HG03097 (cell line): ENCODE results near the gene FOXA3.
"Not testable (repeated sequence)": the region's sequence is repeated elsewhere in the genome, so short reads cannot be mapped to it uniquely, and the experiment has no call there.

Experiments used
- ATAC-seq: cut with Tn5 transposase; IDR thresholded peaks from one replicate; pipeline ENCODE4 v1.9.1; 2021; ENCODE audit not compliant: unreplicated experiment, low FRiP score

The FOXA3 gene

DNA sequence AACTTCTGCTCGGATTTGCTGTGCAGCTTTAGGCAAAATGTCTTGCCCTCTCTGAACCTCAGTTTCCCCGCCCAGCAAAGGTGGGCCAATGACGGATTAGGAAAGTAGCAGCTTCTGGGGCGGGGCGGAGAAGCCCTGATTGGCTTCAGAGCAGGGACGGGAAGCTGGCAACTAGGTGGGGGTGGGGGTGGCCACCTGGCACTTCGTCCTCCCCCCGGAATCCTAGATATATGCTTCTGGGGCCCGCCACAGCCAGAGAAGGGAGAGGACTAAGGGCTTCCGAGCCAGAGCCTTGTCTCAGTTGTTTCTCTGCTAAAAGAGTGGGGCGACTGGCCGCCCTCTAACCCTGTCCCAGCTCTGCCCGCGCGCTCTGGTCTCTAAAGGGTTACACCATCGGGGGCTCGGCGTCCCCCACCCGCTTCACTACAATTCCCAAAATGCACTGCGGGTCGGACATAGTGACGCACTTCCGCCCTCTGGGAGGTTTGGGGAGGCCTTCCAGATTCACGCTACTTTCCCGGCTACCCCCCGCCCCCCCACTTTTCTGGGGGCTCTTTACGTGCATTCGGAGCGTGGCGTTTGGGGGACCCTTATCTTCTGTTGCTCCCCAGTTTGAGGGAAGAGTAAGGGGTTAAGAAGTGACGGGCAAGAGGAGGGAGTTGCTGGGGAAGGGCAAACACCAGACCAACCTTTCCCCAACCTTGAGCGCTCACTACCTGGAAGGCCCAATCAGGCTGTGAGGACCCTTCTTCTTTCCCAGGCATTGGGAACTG lies 22.5 kb downstream of the FOXA3 start:
- peak; percentile 47 for ATAC-seq

DNA sequence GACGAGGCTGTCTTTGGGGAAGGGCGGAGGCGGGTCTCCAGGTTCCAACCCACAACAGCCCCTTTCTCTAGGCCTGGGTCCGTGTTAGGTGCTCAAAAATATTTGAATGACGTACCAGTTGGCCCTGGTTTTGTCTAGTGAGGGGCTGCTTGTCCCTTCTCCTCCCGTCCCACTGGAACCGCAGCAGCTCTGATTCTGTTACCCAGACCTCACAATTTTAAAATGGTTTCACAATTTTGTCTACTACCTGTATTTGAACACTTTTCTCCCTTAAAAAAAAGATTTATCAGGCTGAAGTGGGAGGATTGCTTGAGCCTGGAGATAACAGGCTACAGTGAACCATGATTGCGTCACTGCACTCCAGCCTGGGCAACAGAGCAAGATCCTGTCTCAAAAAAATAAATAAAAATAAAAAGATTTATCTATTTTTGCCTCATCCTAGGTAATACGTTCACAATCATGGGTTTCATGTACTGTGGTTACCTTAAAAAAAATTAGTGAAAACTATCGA lies 23.1 kb downstream of the FOXA3 start:
- ATAC-seq = no peak

- ATAC-seq = no peak
These were observed 25.2 kb downstream of the FOXA3 start for GRCh38 chr19:45889210-45889885.

DNA sequence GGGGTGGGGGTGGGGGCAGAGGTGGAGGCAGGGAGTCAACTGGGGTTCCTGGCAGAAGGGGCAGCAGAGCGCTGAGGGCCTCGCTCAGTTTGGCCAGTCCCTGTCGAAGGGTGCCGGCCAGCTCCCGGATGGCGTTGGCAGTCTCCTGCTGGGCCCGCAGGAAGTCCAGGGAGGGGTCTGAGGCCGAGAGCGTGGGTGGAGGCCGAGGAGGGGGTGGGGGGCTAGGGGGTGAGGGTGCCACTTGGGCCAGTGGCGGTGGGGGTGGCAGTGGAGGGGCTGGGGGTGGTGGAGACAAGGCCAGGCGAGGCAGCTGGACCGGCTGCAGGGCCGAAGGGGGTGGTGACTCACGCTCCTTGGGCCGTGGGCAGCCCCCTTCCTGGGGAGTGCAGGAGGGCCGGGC lies 26.8 kb downstream of the FOXA3 start:
- ATAC-seq = no peak

DNA sequence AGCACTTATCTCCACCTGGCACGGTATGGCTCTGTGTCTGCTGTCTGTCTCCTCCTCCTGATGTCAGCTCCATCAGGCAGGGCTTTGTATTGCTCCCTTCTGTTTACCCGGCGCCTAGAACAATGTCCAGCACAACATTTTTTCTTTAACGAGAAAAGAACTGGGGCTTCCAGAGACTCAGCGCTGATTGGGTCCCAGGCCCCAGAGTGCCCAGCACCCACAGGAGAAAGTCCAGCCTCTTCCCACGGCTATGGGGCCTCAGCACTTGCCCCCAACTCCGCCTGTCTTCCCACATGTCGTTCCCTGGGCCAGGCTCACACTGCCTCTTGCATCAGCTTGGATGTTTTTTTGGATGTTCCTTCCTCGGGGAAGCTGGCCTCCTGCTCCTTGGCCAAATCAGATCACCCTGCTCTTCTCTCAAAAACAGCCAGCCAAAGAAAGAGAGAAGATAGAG lies 31.4 kb downstream of the FOXA3 start:
- ATAC-seq = no peak

GRCh38 chr19:45895983-45896599 lies 32.0 kb downstream of the FOXA3 start:
- ATAC-seq = not testable (repeated sequence)

GRCh38 chr19:45897261-45897812 lies 33.2 kb downstream of the FOXA3 start:
- ATAC-seq = no peak

DNA sequence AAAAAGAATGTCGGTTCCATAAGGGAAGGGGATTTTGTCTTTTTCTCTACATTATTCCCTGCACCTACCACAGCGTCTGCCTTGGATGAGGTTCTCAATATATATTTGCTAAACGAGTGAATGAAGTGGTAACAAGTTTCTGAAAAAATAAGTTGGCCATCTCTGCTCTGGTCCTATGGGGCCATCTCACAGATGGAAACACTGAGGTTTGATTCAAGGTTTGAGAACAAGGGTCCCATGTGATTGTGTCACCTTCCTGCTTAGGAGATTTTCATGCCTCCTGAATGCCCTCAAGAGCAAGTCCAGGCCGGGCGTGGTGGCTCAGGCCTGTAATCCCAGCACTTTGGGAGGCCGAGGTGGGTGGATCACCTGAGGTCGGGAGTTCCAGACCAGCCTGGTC lies 35.1 kb downstream of the FOXA3 start:
- ATAC-seq = no peak

- no peak for ATAC-seq
These were observed 35.9 kb downstream of the FOXA3 start for GRCh38 chr19:45899919-45900589.

- no peak for ATAC-seq
These were observed 36.8 kb downstream of the FOXA3 start for GRCh38 chr19:45900738-45901431.

DNA sequence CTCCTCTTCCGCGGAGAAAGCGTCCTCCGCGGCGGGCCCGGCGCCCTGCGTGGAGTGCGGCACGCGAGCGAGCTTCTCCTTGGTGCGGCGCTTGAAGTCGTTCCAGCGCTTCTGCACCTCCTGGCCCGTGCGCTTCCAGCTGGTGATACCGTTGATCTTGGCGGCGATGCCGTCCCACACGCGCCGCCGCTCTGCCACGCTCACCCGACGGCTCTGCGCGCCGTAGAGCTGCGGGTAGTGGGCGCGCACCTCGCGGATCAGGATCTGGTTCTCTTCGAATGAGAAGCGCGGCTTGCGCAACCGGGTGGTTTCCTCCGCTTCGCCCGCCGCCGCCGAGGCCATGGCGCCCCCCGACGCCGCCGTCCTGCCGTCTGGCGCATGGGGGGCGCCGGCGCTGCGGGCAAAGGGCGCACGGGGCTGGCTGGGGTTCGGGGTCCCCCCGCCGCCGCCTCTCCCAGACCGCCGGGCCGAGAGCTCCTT lies 37.3 kb downstream of the FOXA3 start:
- no peak for ATAC-seq

DNA sequence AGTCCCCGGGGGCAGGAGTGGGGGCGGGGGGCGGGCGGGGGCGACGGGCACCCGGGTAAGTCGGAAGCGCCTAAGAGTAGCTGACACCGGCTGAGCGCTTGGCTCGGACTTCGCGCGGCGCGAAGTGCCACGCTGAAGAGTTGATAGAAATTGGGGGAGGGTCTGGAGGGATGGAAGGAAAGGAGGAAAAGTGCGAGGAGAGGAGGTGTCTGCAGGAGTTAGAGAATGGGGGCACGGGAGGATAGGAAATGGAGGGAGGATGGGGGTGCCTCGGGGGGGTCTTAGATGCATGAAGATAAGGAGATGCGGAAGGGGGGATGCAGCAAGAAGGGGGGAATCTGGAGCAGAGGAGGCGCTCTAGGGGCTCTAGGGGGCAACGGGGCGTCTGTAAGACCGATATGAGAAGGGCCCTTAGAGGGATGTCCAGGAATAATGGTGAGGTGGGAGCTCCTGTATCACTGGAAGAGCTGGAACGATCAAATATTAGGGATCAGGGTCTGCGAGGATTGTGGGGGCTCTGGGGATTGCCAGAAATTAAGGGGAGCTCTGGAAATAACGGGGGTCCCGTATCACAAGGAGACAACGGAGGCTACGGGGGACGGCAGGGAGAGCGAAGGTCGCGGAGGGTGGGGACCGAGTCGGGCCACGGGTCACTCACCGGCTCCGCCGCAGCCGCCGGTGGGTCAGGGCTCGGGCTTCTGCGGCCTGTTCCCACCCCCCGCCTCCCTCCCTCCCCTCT lies 38.0 kb downstream of the FOXA3 start, which contains the start of gene MYPOP:
Gene MYPOP, minus strand, starts transcription at position 702 of the 739 bp plus-strand sequence. CDS start 840 bp downstream, outside the sequence.
- ATAC-seq = no peak

DNA sequence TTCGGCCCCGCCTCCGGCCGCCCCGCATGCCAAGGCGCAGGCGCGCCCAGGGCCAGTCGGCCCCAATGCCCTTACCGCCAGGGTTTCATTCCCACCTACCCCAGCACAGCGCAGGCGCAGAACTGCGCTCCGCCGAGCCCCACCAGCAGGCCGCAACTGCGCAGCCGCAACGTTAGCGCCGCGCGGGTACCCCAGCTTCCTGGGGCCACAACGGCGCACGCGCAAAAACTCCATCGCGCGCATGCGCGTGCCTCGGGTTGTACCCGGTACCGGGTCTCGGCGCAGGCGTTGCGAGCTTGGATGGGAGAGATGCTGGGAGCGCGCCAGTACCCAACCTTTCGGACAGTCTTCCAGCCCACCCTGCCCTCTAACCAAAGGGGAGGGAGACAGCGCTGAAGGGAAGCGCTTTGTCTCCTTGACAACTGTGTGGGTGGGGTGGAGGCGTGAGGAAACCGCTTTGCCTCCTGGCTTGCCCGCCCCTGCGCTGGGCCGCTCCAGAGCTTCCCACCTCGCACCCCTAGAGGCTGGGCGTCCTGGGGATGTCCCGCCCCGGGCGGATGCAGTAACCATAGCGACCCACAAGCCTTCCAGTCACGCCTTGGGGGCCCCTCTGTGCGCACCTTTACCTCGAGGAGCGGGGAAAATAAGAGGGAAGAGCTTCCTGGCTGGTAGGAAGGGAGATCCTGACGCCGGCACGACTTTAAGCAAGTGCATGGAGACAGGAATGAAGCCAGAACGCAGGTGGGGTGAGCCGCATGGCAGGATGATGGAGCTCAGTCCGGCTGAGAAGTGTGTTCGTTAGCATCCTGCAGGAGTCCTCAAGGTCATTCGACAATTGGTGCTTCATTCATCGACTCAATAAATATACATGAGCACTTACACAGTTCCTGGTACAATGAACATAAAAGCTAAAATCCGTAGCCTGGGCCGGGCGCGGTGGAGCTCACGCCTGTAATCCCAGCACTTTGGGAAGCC lies 38.8 kb downstream of the FOXA3 start:
- peak; percentile 86 for ATAC-seq

- no peak for ATAC-seq
These were observed 40.9 kb downstream of the FOXA3 start for GRCh38 chr19:45905011-45905410.

GRCh38 chr19:45906221-45906620 lies 42.1 kb downstream of the FOXA3 start:
- ATAC-seq = no peak

DNA sequence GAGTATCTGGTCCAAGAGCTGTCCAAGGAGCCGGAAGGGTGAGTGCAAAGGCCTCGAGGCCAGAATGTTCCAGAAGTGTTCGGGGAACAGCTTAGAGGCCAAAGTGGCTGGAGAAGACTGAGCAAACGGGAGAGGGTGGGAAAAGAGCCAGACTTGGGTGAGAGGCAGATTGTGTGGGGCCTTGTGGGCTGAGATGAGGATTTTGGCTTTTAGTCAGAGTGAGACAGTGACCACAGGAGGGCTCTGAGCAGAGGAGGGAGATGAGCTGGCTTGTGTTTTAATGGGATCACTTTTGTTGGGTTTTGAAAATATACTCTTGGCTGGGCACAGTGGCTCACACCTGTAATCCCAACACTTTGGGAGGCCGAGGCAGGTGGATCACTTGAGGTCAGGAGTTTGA lies 44.8 kb downstream of the FOXA3 start:
- ATAC-seq = no peak

- no peak for ATAC-seq
These were observed 47.2 kb downstream of the FOXA3 start for GRCh38 chr19:45911291-45911690.
